HG02870 (cell line): ENCODE measurements around the gene PNKP.
A peak's percentile ranks its signal among the peaks of the same experiment; 100 is the strongest.
"Not testable (repeated sequence)": the region's sequence is repeated elsewhere in the genome, so short reads cannot be mapped to it uniquely, and the experiment has no call there.

Experiments
- ATAC-seq: cut with Tn5 transposase; IDR thresholded peaks from one replicate; pipeline ENCODE4 v1.9.1; 2021; ENCODE audit warnings: mild to moderate bottlenecking, moderate library complexity; ENCODE audit not compliant: unreplicated experiment

PNKP gene

DNA sequence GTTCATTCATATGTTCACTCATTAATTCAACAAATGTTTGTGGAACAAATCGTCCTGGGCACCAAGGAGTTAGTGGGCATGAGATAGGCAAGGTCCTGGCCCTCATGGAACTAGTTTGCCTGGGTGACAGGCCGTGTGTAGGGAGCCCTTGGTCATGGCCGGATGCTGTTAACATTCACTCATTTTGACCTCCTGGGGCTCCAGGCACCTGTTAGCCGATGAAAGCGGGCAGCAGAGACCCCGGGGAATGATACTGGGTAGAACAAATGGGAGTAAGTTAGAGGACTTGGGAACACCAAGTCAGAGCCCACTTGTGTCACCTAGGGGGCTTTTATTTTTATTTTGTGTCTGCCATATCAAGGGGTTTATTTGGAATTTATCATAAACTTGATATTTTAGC, 42.7 kb downstream of the PNKP start:
- ATAC-seq = no peak

- ATAC-seq = no peak
Measured at GRCh38 chr19:49823472-49823871, 43.9 kb downstream of the PNKP start.

DNA sequence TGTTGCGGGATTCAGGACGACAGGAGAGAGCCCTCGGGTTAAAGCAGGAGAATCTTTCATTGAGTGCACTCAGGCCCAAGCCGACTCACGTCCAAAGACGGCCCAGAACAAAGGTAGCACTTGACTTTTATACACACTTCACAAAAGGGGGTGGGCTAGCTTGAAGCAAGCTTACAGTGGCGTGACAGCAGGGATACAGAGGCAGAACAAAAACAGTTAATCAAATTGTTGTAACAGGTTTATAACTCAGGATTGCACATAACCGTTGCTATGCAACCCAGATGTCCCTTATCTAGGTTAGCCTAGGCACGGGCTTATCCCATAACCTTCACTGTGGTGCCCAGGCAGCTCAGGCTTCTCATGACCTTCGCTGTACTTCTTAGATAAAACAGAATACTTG, 47.3 kb downstream of the PNKP start:
- no peak for ATAC-seq

- ATAC-seq = not testable (repeated sequence)
Measured at GRCh38 chr19:49819452-49820115, 47.8 kb downstream of the PNKP start.

GRCh38 chr19:49818649-49819370, 48.6 kb downstream of the PNKP start:
- no peak for ATAC-seq

DNA sequence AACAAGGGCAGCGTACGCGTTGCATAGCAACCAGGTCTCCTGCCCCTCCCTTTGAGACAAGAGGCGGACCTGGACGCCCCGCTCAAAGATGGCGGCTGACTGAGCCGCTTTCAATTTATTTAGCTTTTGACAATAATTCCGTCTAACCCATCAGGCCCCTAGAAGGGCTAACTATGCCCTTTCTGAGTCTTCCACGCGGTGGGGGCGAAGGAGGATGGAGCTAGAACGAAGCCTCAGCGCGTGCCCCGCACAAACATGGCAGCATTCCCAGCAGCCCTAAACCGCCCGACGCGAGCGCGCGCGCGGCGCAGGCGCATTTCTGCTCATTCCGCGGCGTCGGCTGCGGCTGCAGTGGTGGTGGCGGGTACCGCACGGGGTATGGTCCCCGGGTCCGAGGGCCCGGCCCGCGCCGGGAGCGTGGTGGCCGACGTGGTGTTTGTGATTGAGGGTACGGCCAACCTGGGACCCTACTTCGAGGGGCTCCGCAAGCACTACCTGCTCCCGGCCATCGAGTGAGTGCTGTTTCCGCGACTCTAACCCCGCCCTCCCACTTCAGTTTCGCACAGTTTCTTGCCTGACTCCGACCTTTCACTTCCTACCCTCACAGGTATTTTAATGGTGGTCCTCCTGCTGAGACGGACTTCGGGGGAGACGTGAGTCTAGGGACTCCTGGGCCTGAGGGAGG, 49.3 kb downstream of the PNKP start, which contains the start of gene MED25:
Gene MED25, plus strand, starts transcription at position 326 of the 685 bp plus-strand sequence. Its CDS starts 53 bp downstream, at position 379.
- ATAC-seq = peak; percentile 68

DNA sequence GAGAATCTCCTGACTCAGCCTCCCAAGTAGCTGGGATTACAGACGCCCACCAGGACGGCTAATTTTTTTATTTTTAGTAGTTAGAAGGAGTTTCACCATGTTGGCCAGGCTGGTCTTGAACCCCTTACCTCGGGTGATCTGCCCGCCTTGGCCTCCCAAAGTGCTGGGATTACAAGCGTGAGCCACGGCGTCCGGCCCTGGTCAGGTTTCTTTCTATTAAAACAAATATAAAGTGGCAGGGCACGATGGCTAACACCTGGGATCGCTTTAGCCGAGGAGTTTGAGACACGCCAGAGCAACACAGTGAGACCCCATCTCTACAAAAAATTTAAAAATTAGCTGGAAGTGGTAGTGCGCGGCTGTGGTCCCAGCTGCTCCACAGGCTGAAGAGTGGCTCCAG, 50.8 kb downstream of the PNKP start:
- ATAC-seq = no peak

GRCh38 chr19:49814010-49814409, 53.4 kb downstream of the PNKP start:
- no peak for ATAC-seq

DNA sequence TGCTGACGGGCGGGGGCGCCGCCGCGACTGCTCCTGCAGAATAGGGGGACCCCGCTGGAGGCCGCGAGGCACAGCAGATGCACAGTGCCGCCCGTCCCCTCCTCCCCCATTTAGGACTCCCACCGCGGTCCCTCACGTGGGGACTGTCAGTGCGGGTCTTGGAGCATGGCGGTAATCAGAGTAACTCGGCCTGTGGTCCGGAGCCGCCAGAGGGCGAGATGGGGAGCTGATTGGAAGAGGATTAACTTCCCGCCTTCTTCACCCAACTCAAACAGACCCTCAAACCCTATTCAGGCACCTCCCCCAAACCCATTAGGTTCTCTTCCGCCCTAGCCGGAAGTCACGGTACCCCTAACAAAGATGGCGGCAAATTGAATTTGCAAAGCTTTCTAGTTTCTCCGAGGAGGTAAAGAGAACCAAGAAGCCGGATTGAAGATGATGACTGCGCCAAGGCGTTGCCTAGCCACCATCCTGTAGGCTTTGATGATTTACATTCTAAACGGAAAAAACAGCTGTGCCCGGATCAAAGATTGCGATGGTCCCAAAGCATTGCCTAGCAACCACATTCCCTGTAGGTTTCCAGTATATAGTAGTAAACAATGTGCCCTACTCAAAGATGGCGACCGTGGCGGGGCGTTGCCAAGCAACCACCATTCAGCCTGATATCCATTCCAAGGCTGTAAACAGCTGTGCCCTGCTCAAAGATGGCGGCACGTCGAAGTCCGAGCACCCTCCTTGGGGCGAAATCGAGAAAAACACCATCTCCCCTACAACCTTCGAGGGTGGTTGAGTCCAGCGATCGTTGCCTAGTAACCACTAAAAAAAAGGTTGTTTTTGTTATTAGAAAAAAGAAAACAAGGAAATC, 54.1 kb downstream of the PNKP start, which contains the start of gene FUZ:
Gene FUZ, minus strand, starts transcription at position 296 of the 865 bp plus-strand sequence. Its CDS starts 186 bp downstream, at position 110.
- ATAC-seq = peak; percentile 42

- ATAC-seq = no peak
Measured at GRCh38 chr19:49812452-49812996, 54.9 kb downstream of the PNKP start.

GRCh38 chr19:49811328-49811727, 56.0 kb downstream of the PNKP start:
- no peak for ATAC-seq
